ENCODE data around the gene LRMDA. TPM values are rescaled to one million over a fixed set of nuclear protein-coding genes. Genes with fewer than 3 reads are reported as not detected.

Gene LRMDA
- polyA plus RNA-seq, 3 donors = 39.8 to 59.6 (median 56.4) TPM

- WGBS (ENCODE audit: insufficient coverage) = no CpG with 5 or more reads among the region's 3 CpGs
- no peaks in the 10 kb centered on the region for H4K20me1 ChIP-seq (ENCODE audit: insufficient read depth, low read length)
- H3K4me3 ChIP-seq (replicated peaks in 1 of 3; ENCODE audit: low read depth in 2 of 3, low read length in 3 of 3) = no peak overlapping the region
- no peak overlapping the region for H2AFZ ChIP-seq (ENCODE audit: insufficient read depth, low read depth, low read length, poor library complexity, severe bottlenecking)
- no peaks in the 10 kb centered on the region for H3K4me1 ChIP-seq (ENCODE audit: control insufficient read depth in 1 of 2, insufficient read depth in 2 of 2, low read length in 2 of 2)
- Mint-ChIP-seq H3K4me3 (no peak overlapping the region), H3K27ac (no peak overlapping the region), H3K4me1 (peaks cover 8% of the 10 kb centered on the region), H3K36me3 (peaks cover 16 to 22% of the 10 kb centered on the region in 2 donors), H3K27me3 (ENCODE audit: low read depth in 3 of 3) (no peaks in the 10 kb centered on the region), H3K9me3 (no peaks in the 10 kb centered on the region)
- H3K27ac ChIP-seq (ENCODE audit: low read depth in 1 of 2, low read length in 2 of 2) = no peak overlapping the region
- H3K27me3 ChIP-seq (ENCODE audit: control insufficient read depth in 2 of 2, insufficient read depth in 2 of 2, low read length in 2 of 2) = no peaks in the 10 kb centered on the region
- DNase-seq = no peak
- no peaks in the 10 kb centered on the region for H3K9me3 ChIP-seq (replicated peaks in 1 of 2; ENCODE audit: control insufficient read depth in 1 of 2, insufficient read depth in 1 of 2, low read length in 2 of 2)
- no peaks in the 10 kb centered on the region for H3K79me2 ChIP-seq (ENCODE audit: insufficient read depth, low read length)
- TF ChIP-seq, protein P1, sequence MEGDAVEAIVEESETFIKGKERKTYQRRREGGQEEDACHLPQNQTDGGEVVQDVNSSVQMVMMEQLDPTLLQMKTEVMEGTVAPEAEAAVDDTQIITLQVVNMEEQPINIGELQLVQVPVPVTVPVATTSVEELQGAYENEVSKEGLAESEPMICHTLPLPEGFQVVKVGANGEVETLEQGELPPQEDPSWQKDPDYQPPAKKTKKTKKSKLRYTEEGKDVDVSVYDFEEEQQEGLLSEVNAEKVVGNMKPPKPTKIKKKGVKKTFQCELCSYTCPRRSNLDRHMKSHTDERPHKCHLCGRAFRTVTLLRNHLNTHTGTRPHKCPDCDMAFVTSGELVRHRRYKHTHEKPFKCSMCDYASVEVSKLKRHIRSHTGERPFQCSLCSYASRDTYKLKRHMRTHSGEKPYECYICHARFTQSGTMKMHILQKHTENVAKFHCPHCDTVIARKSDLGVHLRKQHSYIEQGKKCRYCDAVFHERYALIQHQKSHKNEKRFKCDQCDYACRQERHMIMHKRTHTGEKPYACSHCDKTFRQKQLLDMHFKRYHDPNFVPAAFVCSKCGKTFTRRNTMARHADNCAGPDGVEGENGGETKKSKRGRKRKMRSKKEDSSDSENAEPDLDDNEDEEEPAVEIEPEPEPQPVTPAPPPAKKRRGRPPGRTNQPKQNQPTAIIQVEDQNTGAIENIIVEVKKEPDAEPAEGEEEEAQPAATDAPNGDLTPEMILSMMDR (IDR thresholded peaks at IDR 0.05) = no peak
- H3K9ac ChIP-seq (ENCODE audit: insufficient read depth, low read length, poor library complexity, severe bottlenecking) = no peak overlapping the region
- intact Hi-C loops (cut with micrococcal nuclease) = no loop called here
- no peaks in the 10 kb centered on the region for H3K36me3 ChIP-seq (replicated peaks in 1 of 2; ENCODE audit: control insufficient read depth in 1 of 2, insufficient read depth in 2 of 2, low read length in 2 of 2)
- H3K4me2 ChIP-seq (replicated peaks; ENCODE audit: extremely low read depth, low read length, poor library complexity, severe bottlenecking) = no peak overlapping the region
Observed at GRCh38 chr10:75976681-75977080, 545.3 kb downstream of the LRMDA start.

GRCh38 chr10:75977139-75977538 lies 545.7 kb downstream of the LRMDA start:
- H3K4me3 Mint-ChIP-seq = no peak overlapping the region
- no peaks in the 10 kb centered on the region for H4K20me1 ChIP-seq (ENCODE audit: insufficient read depth, low read length)
- no peaks in the 10 kb centered on the region for H3K36me3 ChIP-seq (replicated peaks in 1 of 2; ENCODE audit: control insufficient read depth in 1 of 2, insufficient read depth in 2 of 2, low read length in 2 of 2)
- DNase-seq = no peak
- no peaks in the 10 kb centered on the region for H3K9me3 ChIP-seq (replicated peaks in 1 of 2; ENCODE audit: control insufficient read depth in 1 of 2, insufficient read depth in 1 of 2, low read length in 2 of 2)
- H2AFZ ChIP-seq (ENCODE audit: insufficient read depth, low read depth, low read length, poor library complexity, severe bottlenecking) = no peak overlapping the region
- intact Hi-C loops (cut with micrococcal nuclease) = no loop called here
- no peak overlapping the region for H3K9ac ChIP-seq (ENCODE audit: insufficient read depth, low read length, poor library complexity, severe bottlenecking)
- peaks cover 8% of the 10 kb centered on the region for H3K4me1 Mint-ChIP-seq
- H3K79me2 ChIP-seq (ENCODE audit: insufficient read depth, low read length) = no peaks in the 10 kb centered on the region
- no peak overlapping the region for H3K27ac Mint-ChIP-seq
- no peak overlapping the region for H3K27ac ChIP-seq (ENCODE audit: low read depth in 1 of 2, low read length in 2 of 2)
- no peaks in the 10 kb centered on the region for H3K27me3 ChIP-seq (ENCODE audit: control insufficient read depth in 2 of 2, insufficient read depth in 2 of 2, low read length in 2 of 2)
- no peaks in the 10 kb centered on the region for H3K9me3 Mint-ChIP-seq
- H3K36me3 Mint-ChIP-seq = peaks cover 18 to 24% of the 10 kb centered on the region in 2 donors
- 85% methylated on average over 2 of the region's 4 CpGs for WGBS (ENCODE audit: insufficient coverage)
- no peaks in the 10 kb centered on the region for H3K27me3 Mint-ChIP-seq (ENCODE audit: low read depth in 3 of 3)
- TF ChIP-seq, protein P1 (IDR thresholded peaks at IDR 0.05) = no peak
- no peak overlapping the region for H3K4me3 ChIP-seq (replicated peaks in 1 of 3; ENCODE audit: low read depth in 2 of 3, low read length in 3 of 3)
- H3K4me1 ChIP-seq (ENCODE audit: control insufficient read depth in 1 of 2, insufficient read depth in 2 of 2, low read length in 2 of 2) = no peaks in the 10 kb centered on the region
- no peak overlapping the region for H3K4me2 ChIP-seq (replicated peaks; ENCODE audit: extremely low read depth, low read length, poor library complexity, severe bottlenecking)

Data from CD14-positive monocyte (primary cell).